SKM-1 treated with dmso at 0.1 percent for 144 hours (cell line): ENCODE data around the gene IPPK.
"Not testable (repeated sequence)": the region's sequence is repeated elsewhere in the genome, so short reads cannot be mapped to it uniquely, and the experiment has no call there.

Experiments
- DNase-seq: peaks from one replicate; lab custom pipeline; 2025; ENCODE audit not compliant: unreplicated experiment; lab: John Stamatoyannopoulos, UW

IPPK gene

DNA sequence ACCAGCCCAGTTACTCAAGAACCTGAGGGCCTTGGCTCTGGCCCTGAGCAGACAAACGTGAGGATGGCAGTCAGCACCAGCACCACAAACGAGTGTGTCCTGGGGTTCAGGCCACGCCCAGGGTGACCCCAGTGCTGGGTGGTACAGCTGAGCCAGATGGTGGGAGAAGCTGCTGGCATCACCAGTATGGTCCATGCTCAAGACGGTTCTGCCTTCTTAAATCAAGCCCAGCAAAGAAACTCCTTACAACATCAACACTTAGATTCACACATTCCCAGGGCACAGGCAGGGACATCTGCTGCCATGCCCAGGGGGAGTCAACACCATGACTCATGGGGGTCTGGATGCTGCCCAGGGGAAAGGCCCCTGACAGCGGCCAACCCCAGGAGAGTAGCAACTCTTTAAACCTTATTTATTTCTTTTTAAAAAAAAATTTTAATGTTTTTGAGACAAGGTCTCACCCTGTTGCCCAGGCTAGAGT is 31.3 kb downstream of the IPPK start:
- no peak for DNase-seq

DNA sequence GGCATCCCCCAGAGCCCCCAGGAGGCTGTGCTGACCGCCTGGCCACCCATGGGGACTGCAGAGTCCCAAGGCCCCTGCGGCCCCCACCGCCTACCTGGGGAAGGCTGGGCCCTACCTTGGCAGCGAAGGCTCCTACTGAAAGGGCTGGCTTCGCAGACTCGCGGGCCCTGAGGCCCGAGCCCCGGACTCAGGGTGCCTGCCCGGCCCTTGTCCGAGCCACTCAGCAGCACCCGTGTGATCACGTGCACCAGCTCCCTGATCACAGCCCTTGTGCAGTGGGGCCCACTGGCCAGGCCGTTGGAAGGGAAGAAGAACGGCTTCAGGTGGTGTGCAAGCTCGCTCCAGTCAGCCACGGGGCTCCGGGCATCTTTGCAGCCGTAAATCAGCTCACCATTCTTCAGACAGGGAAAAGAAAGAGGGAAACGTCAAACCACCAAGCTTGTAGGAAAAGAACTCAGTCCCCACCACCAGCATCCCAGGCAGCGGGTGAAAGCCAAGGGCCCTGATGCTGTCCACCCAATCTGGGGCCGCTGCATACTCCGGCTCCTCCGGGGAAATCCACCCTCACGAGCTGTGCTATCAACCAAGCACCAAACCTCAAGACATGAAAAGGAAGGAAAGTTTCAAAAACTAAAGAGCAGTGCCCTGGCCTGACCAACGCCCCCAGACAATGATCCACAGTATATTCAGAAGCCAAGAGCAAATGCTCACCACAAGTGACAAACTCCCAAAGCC is 31.9 kb downstream of the IPPK start:
- DNase-seq = no peak

DNA sequence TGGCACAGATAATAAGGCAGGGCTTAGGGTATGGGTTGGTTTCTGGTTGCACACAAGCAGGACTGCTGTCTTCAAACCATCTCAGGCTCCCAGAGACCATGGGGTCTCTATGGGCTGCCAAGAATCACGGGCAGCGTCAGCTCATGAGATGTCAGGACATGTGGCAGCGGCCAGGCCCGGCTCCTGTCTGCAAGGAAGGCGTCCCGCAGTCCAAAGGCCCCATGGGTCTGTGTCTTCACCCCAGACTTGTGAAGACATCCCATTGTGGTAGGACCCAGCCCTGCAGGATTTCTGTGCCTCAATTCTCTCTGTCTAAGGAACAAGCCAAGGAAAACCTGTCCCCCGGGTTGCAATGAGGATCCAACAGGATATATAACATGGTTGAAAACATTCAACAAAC is 32.6 kb downstream of the IPPK start:
- DNase-seq = no peak

DNA sequence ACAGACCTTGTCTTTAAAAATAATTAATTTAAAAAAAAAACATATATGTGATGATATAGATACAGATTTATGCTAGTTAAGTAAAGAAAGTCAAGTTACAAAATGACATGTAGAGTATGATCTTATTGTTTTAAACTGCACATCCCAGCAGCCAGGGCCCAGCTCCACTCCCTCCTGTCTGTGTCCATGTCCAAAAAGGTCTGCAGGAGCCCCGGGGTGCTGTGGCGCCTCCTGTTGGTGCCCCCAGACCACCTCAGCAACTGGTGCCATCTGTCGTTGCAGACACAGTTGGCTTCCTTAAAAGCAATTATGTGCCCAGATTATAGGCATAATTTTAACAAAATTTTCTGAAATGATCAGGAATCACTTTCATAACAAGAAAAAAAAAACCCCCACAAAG is 33.3 kb downstream of the IPPK start:
- DNase-seq = no peak

DNA sequence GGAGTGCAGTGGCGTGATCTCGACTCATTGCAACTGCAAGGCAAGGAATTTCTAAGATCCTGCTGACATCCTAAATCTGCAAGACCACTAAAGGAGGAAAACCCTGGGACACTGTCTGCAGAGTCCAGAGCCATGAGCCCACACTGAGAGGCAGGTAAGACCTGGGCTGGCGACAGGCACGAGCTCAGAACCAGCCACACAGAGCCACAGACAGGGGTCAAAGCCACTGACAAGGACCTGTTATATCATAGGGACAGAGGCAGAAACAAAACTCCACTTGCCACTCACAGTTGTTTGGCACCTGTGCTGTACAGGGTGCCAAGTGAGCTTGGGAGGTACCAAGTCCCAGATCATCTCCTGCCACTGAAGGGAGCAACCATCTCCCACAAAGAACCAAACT is 34.2 kb downstream of the IPPK start:
- no peak for DNase-seq

DNA sequence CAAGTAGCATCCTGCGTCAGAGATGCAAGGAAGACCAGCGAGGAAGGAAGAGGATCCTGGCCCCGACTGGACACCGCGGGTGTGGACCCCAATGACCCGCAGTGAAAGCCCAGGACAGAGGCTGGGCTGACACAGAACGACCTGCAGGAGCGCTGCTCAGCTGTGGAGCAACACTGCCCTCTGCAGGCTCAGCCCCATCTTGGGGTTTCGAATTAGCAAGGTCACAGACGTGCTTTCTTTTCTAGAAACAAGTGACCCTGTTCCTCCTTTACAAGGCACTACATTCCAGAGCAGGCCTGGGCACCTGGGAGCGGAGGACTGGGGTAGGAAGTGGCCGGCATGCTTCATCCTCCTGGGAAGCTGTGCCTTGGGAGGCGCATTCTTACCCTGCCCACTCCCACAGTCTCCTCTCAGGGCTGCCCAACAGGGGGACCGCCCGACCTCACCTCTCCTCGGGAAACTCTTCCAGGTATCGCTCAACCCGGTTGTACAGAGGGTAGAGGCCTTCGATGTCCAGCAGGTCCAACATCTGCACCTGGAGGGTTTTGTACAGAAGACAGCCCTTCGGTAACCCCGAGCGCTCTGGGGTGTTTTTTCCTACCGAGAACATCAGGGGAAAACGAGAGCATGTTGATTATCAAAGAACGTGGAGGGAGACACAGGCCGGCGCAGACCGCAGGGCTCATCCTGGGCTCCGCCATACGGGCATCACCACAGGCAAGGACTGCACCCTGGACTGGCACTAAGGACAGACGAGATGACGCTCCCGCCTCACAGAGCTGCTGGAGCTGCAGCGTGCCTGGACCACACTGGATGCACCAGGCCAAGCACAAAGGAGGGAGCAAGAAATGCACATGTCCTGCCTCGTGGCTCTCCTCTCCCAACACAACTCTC is 35.0 kb downstream of the IPPK start:
- DNase-seq = peak; percentile 4

DNA sequence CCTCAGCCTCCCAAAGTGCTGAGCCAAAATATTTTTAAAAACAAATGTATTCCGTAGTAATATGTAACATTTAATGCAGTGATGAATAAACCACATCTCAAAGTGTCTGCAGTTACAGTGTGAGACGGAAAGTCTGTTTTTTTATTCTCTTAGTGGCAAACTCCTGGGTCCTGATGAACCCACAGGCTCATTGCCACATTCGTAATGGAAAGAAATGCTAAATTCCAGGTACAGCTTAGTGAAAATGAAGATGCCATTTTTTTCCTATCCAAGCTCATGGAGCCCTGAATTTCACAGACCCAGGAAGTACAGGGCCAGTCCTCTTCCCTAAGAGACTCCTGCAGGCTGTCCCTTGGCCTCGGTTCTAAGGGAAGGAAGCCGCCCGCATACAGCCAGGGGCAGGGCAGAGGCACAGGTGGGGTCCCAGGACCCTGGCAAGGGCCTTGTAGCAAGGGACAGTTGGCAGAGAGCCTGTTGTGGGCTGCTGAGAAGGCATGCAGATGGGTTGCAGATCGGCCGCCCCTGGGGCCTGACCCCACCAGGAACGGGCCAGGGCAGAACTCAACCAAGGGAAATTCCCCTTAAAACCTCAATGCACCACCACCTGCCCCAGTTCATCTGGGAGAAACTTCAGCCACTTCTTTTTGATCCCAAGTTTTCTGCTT is 36.2 kb downstream of the IPPK start:
- no peak for DNase-seq

DNA sequence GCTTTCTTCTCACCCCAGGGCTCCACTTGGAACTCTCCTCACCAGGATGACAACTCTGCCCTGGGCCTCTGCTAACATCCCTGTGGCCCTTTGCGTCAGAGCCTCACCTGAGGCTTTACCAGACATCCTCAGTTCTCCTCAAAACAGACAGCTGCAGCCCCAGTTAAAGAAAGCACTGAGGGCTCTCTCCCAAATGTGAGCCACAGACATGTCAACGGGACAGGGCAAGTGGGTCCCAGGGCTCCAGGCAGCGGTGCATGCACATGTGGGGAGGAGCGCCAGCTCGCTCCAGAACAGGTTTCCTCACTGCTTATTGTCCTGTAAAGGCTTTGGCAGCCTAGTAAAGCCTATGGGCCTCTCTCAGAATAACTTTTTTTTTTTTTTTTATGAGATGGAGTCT is 37.3 kb downstream of the IPPK start:
- no peak for DNase-seq

DNA sequence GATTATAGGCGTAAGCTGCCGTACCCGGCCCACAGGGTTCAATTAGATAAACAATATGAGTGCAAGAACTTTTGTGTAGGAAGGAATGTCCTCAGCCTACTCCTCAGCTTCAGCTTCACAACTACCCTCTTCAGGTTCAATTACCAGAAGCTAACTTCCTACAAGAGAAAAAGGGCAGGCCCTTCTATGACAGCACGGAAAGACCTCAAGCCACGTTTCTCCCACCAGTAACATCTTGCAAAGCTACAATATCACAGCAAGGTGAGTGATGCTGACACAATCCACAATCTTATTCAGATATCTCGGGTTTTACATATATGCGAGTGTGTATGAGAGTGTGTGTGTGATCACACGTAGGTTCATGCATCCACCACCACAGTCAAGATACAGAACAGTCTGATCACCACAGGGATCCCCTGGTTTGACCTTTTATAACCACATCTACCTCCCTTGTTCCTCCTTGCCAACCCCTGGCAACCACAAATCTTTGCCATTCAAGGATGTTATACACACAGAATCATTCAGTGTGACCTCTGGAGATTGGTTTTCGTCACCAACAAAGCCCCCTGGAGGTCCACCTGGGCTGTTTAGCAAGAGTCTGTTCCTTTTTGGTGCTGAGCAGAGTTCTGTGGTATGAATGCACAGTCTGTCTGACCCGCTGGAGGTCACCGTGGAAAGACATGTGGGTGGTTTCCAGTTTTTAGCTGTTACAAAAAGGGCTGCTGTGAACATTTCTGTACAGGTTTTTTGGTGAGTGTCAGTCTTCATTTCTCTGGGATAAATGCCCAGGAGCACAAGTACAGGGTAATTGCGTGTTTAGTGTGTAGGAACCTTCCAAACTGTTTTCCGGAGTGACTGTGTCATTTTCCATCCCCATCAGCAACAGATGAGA is 38.2 kb downstream of the IPPK start:
- DNase-seq = no peak

DNA sequence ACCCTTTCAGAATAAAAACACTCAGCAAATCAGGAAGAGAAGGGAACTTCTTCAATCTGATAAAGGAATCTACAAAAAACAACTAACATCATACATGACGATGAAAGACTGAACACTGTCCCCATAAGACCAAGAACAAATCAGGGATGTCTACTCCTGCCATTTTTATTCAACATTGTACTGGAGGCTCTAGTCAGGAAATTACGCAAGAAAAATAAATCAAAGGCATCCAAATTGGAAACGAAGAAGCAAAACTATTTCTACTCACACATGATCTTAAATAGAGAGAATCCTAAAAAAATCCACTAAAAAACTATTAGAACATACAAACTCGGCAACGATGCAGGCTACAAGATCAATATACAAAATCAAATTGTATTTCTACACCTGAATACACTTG is 42.3 kb downstream of the IPPK start:
- DNase-seq = no peak

DNA sequence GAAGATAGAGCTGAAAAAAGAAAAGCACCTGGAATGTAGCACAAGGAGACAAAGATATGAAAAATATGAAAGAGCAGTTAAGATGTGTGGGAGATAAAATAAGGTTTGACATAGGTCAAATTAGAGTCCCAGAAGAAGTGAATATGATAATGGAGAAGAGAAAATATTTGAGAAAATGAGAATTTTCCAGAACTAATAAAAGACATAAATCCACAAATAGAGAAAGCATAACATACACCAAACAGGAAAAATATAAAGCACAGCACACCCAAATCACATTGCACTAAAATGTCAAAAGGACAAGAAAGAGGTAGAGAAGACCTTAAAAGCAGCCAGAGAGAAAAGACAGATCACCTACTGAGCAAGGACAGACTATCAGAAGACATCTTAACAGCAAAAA is 43.4 kb downstream of the IPPK start:
- no peak for DNase-seq

DNA sequence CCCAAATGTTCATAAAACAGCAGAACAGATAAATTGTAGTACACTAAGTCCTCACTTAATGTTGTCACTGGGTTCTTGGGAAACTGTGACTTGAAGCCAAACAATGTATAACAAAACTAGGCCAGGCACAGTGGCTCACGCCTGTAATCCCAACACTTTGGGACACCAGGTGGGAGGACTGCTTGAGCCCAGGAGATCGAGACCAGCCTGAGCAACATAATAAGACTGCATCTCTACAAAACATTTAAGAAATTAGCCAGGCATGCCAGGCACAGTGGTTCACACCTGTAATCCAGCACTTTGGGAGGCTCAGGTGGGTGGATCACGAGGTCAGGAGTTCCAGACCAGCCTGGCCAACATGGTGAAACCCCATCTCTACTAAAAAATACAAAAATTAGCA is 46.0 kb downstream of the IPPK start:
- DNase-seq = not testable (repeated sequence)

DNA sequence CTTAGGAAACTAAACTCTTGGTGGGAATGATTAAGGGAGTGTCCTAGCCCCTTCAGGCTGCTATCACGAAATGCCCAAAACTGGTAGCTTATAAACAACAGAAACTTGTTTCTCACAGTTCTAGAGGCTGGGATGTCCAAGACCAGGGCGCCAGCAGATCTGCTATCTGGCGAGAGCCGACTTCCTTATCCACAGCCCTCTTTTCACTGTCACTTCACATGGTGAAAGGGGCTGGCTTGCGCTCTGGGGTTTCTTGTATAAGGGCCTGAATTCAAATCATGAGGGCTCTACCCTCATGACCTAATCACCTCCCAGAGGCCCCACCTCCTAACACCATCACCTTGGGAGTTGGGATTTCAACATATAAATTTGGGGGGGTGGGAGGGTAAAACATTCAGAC is 49.1 kb downstream of the IPPK start:
- no peak for DNase-seq

DNA sequence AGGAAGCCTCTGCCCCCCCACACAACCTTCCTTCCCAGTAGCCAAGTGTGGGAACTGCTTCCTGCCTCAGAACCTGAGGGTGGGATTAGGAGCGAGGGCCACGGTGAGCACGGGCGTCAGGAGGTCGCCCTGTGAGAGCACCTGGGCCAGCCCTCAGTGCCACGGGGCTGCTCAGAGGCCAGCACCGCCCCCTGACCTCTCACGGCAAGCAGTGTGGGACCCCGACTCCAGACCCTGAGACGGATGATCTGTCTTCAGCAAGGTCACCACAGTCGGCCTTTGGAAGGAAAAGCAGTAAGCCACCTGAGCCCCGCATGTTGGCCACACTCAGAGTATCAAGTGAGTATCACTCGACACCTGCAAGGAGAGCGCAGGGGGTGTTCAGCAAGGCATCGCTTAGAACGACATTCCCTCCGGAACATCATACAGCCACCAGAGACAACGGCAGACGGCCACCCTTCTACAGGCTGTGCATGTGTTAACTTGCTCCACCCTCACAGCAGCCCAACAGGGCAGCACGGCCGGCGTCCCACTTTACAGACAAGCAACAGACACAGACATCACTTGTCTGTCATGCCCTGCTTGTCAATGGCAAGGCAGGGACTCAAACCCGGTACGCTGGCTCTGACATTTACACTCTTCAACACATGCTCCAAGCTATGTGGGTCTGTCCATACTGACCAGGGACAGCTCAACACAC is 50.2 kb downstream of the IPPK start:
- no peak for DNase-seq

DNA sequence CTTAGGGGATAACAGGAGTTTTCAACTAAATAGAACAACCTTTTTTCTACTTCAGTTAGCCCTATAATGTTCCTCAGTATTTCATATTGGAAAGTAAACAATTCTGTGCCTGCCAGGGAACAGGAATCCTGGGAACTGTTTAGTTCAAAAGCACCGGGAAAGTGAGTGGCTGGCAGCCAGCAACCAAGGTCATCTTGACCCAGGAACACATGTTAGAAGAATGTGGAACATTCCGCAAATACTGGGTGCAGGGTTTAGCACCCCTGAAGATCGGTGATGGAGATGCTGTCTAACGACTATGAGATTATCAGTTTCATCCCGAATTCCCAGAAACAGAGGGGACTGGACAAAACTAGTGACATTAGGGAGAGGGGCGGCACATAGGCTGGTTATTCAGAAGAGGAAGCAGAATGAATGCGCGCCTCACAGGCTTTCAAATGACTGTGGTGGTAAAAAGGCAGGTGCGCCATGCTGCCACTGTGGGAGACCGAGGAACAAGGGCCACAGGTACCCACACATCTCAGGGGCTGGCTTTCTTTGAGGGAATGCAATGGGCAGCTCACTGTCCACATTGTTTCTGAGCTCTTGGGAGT is 51.2 kb downstream of the IPPK start:
- DNase-seq = no peak

DNA sequence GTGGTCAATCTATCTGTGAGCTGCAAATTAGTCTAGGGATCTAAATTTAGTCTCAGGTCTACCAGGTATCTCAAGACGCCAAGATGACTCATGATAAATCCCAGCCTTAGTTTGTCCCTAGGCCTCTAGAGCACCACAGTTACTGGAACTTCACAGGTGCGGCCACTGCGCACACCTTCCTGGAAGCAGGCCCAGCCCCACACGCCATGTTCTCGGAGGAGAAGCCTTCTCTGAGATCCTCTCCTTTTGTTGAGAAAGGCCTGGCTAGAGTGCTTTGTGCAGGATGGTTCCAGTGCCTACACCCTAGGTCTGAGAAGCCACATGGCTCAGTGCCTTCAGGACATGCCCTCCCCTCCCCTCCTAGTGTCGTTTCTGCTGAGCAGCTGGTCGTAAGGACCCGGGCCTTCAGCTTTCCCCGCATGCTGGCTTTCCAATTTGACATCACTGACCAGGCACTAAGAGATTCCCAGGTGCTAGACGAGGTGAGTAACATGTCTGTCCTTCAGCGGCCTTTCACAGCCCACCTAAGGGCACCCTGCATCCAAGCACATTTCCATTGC is 51.9 kb downstream of the IPPK start:
- DNase-seq = no peak

DNA sequence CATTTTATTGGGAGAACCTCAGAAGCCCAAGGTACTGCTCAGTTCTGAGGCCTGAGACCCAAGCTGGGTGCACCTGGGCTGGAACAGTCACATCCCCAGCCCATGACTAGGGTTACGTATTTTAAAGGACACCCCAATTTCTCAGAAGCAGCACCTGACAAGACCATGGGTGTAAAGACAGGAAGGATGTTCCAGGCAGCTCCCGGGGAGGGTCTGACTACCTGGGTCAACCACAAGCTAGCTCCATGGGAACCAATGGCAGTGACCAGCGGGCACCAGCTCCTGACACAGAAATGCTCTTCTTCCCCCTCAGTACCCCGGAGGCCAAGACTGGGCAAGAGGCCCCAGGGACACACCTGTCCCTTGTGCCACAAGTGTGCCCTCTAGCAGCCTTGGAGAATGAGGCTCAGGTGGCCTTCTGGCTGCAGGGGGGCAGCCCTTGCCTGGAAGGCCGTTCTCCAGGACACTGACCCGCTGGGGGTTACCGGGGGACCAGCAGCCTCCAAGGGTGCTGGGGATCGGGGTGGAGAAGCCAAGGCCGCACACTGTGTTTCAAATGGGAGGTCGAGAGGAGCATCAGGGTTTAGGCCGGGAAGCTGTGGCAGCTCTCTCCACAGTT is 52.6 kb downstream of the IPPK start:
- no peak for DNase-seq

DNA sequence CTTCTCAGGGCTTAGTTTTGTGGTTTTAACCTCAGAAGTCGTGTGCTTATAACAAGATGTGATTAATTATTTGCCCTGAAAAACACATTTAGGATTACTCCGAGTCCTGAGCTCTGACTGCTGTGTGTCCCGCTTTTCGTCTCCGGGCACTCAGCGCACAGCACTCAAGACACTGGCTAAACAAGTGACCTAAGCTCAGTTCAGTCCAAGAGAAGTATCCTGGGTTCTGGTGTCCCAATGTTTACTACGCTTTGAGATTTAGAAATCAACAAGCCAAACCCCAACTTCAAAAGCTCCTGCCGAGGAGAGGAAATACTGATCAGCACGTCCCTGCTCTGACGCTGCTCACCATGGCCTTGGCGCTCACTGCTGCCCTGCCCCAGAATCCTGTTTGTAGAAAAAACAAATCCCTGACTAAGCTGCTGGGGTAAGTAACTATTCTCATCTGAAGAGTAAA is 53.2 kb downstream of the IPPK start:
- no peak for DNase-seq

DNA sequence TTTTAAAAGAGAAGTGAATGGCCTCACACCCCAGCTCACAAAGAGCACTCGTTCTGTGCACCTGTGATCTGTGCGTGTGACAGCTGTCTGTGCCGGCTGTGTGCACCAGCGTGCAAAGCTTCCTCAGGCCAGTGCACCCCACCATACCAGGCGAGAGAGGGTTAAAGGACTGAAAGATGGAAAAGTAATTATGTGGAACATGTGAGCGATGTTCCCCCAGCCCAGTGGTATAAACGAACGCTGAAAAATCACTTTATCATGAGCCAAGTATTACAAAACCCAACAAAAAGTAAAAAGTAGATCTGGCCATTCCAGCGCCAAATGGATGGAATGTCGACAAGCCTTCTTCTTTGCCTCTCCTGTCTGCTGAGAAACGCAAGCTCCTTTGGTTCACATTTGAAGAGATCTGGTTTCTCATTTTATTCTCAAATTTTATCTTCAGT is 53.7 kb downstream of the IPPK start:
- DNase-seq = no peak
